ENCODE data around the gene RAB24.

Gene RAB24

DNA sequence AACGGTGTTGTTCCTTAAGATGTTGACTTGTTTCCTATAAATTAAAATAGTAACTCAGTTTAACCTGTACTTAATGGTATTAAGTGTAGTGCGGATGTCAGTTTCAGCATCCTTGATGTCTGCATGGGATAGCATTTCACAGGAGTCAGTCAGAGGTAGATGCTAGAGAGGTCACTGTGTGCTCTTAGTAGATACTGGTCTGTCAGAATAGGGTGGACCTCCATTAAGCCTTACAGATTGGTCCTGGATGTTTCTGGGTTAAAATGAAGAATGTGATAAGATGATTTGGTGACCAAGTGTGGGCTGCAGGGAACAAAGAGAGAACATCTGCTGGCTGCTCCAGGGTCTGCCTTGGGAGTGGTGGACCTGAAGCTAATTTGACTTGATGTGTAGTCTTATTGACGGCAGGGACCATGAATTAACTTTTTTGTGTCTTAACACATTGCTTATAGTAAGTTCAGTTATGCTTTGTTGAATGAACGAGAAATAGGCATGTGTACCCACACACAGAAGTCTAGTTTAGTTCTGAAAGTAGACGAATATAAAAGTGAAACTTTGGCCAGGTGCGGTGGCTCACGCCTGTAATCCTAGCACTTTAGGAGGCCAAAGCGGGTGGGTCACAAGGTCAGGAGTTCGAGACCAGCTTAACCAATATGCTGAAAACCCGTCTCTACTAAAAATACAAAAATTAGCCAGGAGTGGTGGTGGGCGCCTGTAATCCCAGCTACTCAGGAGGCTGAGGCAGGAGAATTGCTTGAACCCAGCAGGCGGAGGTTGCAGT lies 12.5 kb downstream of the RAB24 start:
- no peaks in the 10 kb centered on the region for H3K27me3 ChIP-seq
- H3K4me1 ChIP-seq (ENCODE audit: control insufficient read depth in 1 of 2, insufficient read depth in 1 of 2, low read depth in 1 of 2, low read length in 1 of 2) = peaks cover 16% of the 10 kb centered on the region in 2 experiments
- no peak for TF ChIP-seq CTCF (IDR thresholded peaks at IDR 0.05)
- no peak overlapping the region for H3K27ac ChIP-seq
- H3K4me3 ChIP-seq (ENCODE audit: low read depth in 1 of 2, low read length in 1 of 2) = no peak overlapping the region
- H3K9me3 ChIP-seq = no peaks in the 10 kb centered on the region
- peaks cover 86% of the 10 kb centered on the region for H3K36me3 ChIP-seq

DNA sequence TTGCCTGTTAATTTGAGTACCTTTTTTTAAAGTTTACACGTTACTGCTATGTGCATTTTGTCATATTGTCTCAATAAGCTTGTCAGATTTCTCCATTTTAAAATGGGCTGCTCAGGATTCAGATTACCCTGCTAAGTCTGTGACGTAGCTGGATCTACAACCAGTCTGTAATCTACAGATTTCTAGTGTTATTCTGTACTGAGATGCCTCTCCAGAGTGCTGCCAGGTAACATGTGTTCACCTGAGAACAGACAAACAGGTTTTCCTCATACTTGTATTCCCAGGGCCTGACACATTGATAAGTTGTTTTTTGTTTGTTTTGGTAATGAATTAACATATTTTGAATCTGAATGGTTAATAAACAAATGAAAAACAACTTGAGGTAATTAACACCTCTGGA lies 15.3 kb downstream of the RAB24 start:
- no peaks in the 10 kb centered on the region for H3K9me3 ChIP-seq
- H3K4me3 ChIP-seq (ENCODE audit: low read depth in 1 of 2, low read length in 1 of 2) = no peak overlapping the region
- H3K27ac ChIP-seq = no peak overlapping the region
- no peaks in the 10 kb centered on the region for H3K4me1 ChIP-seq (ENCODE audit: control insufficient read depth in 1 of 2, insufficient read depth in 1 of 2, low read depth in 1 of 2, low read length in 1 of 2)
- H3K36me3 ChIP-seq = peaks cover 89% of the 10 kb centered on the region
- no peaks in the 10 kb centered on the region for H3K27me3 ChIP-seq
- TF ChIP-seq CTCF (IDR thresholded peaks at IDR 0.05) = no peak

GRCh38 chr5:177276886-177277285 lies 26.6 kb downstream of the RAB24 start:
- Histone ChIP-seq H3K36me3 (peaks cover 73% of the 10 kb centered on the region), H3K9me3 (no peaks in the 10 kb centered on the region), H3K4me3 (ENCODE audit: low read depth in 1 of 2, low read length in 1 of 2) (no peak overlapping the region)

DNA sequence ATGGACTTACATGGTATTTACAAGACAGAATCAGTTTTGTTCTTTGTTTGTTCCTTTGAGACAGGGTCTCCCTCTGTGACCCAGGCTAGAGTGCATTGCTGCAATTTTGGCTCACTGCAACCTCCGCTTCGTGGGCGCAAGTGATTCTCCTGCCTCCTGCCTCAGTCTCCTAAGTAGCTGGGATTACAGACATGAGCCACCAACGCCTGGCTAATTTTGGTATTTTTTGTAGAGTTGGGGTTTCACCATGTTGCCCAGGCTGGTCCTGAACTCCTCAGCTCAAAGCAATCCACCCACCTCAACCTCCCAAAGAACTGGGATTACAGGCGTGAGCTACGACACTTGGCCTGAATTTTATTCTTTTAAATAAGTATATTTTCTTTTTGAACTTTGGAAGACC lies 27.6 kb downstream of the RAB24 start:
- no peak overlapping the region for H3K27ac ChIP-seq
- peaks cover 75% of the 10 kb centered on the region for H3K36me3 ChIP-seq
- no peaks in the 10 kb centered on the region for H3K4me1 ChIP-seq (ENCODE audit: control insufficient read depth in 1 of 2, insufficient read depth in 1 of 2, low read depth in 1 of 2, low read length in 1 of 2)
- no peaks in the 10 kb centered on the region for H3K9me3 ChIP-seq
- no peaks in the 10 kb centered on the region for H3K27me3 ChIP-seq
- no peak for TF ChIP-seq CTCF (IDR thresholded peaks at IDR 0.05)
- H3K4me3 ChIP-seq (ENCODE audit: low read depth in 1 of 2, low read length in 1 of 2) = no peak overlapping the region

More at GRCh38 chr5:177276886-177277285, 26.6 kb downstream of the RAB24 start:
- no peak for TF ChIP-seq CTCF (IDR thresholded peaks at IDR 0.05)
- Histone ChIP-seq H3K27me3 (no peaks in the 10 kb centered on the region), H3K4me1 (ENCODE audit: control insufficient read depth in 1 of 2, insufficient read depth in 1 of 2, low read depth in 1 of 2, low read length in 1 of 2) (no peaks in the 10 kb centered on the region), H3K27ac (no peak overlapping the region)

DNA sequence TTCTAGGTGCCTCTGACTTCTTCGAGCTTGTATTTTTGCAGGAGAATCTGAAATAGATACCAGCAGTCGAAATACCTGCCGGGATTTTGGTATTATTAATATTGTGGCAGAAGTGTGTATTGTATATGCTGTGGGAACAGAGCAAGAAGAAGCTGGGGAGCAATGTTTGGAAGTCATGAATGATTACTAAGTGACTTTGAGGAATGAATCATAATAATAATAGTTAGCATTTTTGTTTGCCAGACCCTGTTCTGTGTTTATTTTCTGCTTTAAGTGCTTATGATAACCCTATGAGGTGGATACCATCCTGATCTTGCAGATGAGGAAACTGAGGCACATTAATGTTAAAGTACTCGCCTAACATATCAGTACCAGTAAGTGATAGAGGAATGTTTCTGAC lies 32.4 kb downstream of the RAB24 start:
- Histone ChIP-seq H3K27me3 (no peaks in the 10 kb centered on the region), H3K27ac (no peak overlapping the region), H3K36me3 (peaks cover 91% of the 10 kb centered on the region), H3K4me1 (ENCODE audit: control insufficient read depth in 1 of 2, insufficient read depth in 1 of 2, low read depth in 1 of 2, low read length in 1 of 2) (no peaks in the 10 kb centered on the region), H3K4me3 (ENCODE audit: low read depth in 1 of 2, low read length in 1 of 2) (no peak overlapping the region), H3K9me3 (no peaks in the 10 kb centered on the region)
- TF ChIP-seq CTCF (IDR thresholded peaks at IDR 0.05) = no peak
